Stimulated activated CD8-positive, alpha-beta memory T cell treated with anti-CD3 and anti-CD28 coated beads, Interleukin-15, amount 100 ng/mL, for 4 hours (primary cell): ENCODE data around the gene TOMM20L.

Experiments
- DNase-seq, 2 donors: peaks; one replicate each; pipeline ENCODE4 v3.0.0-alpha.2; 2020; ENCODE audit warnings: low read depth in 2 of 2

The TOMM20L gene

GRCh38 chr14:58427281-58428117, 31.8 kb downstream of the TOMM20L start, which contains the start of the genes KIAA0586 and TIMM9:
Gene KIAA0586, plus strand, starts transcription at chr14:58427719. Its CDS starts 546 bp downstream, at chr14:58428265.
Gene TIMM9, minus strand, starts transcription at chr14:58427531. Its CDS starts 15,586 bp downstream, at chr14:58411945.
- peak; percentile 92 to 95 for DNase-seq

GRCh38 chr14:58428118-58428683, 32.5 kb downstream of the TOMM20L start:
- no peak for DNase-seq

GRCh38 chr14:58430156-58430555, 34.4 kb downstream of the TOMM20L start:
- no peak for DNase-seq

DNA sequence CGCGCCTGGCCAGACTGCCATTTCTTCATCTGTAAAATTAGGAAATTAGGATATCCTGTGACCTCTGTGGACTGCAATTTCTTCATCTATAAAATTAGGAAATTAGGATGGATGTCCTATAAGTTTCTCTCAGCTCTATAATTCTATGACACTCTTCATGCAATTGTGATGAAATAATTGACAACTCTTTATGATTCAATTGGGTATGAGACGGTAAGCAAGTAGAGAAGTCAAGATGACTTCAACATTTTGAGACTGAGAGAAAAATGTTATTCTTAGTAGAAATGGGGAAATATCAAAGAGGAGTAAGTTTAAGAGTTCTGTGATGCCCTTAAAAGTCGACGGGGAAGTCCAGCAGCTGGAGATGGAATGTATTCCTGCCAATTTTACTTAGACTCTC, 43.7 kb downstream of the TOMM20L start:
- DNase-seq, result no peak

- DNase-seq, result no peak
These were observed 48.9 kb downstream of the TOMM20L start for GRCh38 chr14:58444627-58445026.

DNA sequence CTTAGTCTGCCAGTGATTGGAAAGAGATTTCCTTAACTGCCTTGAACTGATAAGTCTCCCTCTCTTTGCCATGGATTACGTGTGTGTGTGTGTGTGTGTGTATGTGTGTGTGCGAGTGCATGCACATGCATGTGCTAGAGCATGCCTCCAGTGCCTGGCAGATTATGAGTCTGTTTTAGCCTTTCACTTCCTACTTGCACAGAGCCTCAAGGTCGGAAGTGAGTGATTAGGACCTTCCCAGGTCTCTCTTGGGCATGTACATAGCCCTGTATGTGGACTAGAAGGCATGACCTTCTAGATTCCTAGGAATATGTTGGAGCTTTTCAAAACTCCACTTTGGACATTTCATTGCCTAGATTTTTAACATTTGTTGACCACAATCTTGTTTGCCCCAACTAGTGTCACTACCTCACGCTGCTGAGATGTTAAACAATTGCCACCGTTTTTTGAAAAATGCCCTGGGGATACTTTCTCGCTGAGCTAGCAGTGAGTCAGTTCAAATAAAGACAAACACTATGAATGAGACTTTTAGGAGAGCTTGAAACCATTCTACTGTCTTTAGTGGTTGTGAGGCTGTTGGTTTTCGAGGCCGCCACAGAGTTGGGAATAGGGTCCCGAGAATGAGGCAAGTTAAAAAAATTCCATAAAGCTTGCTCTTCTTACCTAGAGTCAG, 60.0 kb downstream of the TOMM20L start:
- no peak for DNase-seq
